ENCODE data around the gene E2F6.
A peak's percentile ranks its signal among the peaks of the same experiment; 100 is the strongest.

The E2F6 gene, protein sequence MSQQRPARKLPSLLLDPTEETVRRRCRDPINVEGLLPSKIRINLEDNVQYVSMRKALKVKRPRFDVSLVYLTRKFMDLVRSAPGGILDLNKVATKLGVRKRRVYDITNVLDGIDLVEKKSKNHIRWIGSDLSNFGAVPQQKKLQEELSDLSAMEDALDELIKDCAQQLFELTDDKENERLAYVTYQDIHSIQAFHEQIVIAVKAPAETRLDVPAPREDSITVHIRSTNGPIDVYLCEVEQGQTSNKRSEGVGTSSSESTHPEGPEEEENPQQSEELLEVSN

DNA sequence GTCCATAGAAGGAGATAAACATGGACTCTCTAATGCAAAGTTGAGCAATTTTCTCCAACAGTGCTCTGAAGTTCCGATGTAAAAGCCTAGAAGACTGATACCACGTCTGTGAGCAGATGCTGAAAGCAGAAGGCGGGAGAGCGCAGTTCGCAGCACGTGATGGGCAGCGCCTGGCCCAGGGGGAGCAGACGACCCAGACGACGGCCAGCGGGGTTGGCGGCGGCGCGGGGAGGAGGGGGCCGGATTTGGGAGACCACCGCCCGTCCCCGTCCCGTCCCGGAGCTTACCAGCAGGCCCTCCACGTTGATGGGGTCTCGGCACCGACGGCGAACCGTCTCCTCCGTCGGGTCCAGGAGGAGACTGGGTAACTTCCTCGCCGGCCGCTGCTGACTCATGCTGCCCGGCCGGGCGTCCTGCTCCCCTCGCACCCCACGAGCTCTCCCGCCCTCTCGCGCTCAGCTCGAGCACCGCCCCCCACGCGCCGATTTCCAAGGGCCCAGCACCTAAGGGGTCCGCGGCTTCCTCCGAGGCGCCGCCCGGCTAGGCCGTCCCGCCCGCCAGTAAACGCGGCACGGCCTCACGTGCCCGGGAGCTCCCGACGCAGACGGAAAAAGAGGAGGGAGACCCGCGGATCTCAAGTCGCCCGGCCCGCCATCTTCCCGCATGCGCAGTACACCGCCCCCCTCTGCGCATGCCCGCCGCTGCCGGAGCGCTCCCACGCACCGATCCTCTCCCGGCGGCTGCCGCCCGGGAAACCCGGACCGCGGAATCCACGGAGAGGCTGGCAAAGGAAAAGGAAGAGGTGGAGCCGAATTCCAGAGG is at the start of gene E2F6:
Gene E2F6 (minus strand): TSS at position 677 of the 822 bp plus-strand sequence. CDS start 282 bp downstream, at position 395.
- DNase-seq (ENCODE audit: low spot score), result peak; percentile 95

DNA sequence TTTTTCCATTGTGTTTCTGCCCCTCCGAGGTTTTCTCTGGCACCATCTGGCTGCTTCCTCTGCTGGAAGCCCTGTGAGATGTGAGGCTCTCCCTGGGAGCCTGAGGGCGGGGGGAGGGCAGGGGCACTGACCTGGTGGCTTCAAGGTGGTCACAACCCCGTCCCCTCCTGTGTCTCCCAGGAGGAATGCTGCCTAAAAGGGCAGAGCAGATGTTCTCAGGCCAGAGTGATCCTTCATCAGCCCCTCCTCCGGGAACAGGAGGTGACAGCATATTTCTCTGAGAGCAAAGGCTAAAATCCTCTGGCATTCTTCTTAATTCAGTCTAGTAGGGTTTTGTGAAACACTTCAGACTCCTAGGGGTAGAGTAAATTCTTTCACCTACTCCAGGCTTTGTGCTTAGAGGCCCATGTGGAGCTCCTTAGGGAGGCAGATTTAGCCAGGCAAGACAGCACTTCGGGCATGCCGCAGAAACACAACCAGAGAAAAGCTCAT is 49.6 kb upstream of the E2F6 start:
- no peak for DNase-seq (ENCODE audit: low spot score)

DNA sequence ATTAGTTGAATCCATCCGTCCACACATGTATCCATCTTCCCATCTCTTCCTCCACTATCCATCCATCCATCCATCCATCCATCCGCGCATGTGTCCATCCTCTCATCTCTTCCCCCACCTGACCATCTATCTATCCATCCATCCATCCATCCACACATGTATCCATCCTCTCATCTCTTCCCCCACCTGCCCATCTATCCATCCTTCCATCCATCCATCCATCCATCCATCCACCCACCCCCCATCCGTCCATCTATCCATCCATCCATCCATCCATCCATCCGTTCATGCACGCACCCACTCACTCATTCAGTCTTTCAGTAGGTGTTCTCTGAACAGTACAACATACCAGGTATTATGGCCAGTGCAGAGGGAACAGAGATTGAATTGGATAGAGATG is 48.9 kb upstream of the E2F6 start:
- no peak for DNase-seq (ENCODE audit: low spot score)

DNA sequence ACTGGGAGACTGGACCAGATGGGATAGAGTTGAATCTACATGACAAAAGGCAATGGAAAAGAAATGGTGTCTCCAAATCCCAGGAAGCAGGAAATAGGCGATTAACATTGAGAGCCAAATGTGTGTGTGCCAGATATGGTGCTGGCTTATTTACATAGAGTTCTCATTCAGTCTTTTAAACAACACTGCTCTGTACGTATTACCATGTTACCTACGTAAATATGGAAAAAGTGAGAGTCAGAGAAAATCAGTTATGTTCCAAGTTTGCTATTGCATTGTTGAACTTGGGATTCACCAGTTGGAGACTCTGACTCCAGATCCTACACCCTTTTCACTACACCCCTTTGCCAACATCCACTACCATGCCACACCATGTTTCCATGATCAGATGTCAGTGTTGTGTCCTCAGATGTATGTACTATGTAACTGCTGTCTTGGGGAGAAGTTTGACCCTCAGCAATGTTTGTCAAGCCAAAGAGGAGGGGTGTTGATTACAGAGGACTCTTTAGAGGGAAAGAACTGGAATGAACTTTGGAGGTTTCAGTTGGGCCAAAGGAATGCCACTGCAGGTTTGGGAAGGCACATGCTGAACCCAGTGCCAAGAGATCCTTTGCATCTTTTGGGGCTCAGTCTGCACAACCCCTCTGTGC is 48.2 kb upstream of the E2F6 start:
- no peak for DNase-seq (ENCODE audit: low spot score)

DNA sequence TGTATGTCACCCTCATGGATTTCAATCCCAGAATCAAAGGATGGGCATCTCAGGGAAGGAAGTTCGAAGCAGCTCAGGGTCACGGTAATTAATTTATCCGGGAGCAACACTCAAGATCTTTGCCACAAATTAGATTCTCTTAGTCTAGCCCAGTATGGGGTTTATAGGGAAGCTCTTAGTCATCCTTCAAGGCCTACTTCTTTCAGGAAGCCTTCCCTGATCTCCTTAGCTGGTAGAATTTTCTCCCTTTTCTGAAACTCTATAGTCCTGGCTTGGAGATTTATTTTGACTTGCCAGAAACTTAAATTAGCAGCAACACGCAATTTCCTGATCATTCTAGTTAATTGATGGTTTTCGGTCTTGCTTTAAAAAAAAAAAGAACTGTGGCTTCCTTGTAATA is 47.4 kb upstream of the E2F6 start:
- DNase-seq (ENCODE audit: low spot score), result no peak

DNA sequence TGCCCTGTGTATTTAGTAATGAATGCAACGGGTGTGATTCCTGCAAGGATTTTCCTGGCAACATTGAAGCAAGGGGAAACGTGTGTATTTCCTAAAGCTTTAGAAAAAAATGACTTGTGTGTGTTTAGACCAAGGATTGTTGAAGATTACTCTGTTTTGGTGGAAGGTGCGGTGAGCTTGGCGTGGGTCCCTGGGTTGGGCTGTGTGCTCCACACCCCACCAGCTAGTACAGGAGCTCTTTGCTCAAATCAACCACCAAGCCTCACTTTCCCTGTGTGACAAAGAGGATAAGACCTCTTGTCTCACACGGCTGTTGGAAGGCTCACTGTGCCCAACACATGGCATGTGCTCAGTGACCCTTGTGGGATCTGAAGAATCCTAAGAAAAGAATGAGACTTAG is 46.5 kb upstream of the E2F6 start:
- DNase-seq (ENCODE audit: low spot score), result no peak

DNA sequence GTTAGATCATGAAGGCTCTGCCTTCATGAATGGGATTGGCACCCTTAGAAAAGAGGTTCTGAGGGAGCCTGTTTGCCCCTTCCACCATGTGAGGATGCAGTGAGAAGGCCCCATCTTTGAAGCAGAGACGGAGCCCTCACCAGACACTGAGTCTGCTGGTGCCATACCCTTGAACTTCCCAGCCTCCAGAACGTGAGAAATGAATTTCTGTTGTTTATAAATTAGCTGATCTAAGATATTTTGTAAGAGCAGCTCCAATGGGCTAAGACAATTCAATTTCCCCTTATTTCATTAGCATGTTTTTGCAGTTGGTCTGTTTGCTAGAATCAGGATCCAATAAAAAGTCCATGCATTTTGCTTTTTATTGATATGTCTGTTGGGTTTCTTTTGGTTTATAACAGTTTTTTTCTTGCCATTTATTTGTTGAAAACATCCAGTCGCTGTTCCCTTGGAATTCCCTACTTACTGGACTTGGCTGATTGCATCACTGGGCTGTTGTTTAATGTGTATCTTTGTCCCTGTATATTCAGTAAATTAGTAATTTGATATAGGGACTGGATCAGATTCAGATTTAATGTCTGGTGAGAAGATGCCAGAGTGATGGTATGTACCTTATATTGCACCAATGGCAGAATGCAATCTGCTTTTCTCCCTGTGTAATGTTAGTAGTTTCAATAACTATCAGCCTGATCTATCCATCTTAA is 43.8 kb upstream of the E2F6 start:
- no peak for DNase-seq (ENCODE audit: low spot score)

DNA sequence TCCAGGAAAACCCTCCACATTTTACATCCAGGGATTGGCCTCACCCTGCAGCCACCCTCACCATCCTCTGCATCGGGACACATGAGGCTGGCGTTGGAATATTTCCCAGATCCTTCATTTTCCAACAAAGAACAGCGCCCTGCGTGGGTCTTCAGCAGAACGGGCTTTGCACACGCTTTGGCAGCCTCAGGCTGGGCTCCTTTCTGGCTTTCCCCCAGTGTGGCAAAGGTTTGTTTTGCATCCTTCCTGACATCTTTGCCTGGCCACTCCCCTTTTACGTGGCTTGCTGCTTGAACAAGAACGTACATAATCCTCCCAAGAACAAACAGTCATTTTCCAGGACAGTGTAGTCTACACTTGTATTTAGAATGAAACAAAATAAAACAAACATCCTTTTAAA is 42.3 kb upstream of the E2F6 start:
- DNase-seq (ENCODE audit: low spot score), result no peak

DNA sequence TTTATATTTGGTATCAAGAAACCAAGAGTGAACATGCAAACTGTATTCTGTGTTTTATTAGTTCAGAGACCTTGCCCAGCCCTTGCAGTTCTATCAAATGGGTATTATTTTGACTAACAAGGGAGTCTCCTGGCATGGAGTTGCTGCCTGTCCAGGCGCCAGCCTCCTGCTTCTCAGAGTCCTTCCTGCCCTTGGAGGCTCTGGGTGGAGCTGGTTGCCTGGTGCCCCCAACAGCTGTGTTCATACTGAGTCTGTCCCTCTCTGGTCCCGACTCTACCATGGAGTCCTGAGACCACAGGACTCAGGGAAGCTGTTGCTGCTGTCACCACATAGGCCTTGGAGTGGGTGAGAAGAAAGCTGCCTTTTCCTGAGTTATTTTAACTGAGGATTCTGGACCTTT is 41.6 kb upstream of the E2F6 start:
- DNase-seq (ENCODE audit: low spot score), result no peak

DNA sequence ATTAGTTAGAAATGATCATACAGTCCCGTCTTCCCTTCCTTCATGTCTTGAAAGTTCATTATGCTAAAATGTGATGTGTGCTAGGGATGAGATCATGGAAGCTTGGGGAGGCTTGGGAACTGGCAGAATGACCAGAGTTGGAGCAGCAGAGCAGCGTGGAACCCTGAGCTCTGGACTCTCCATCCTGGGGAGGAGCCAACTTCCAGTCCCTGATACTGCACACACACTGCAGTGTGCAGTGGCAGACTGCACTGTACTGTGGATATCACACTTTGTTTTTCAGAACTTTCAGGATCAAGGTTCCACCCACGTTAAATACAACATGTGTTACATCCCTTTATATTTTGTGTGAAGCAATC is 40.6 kb upstream of the E2F6 start:
- DNase-seq (ENCODE audit: low spot score), result no peak

DNA sequence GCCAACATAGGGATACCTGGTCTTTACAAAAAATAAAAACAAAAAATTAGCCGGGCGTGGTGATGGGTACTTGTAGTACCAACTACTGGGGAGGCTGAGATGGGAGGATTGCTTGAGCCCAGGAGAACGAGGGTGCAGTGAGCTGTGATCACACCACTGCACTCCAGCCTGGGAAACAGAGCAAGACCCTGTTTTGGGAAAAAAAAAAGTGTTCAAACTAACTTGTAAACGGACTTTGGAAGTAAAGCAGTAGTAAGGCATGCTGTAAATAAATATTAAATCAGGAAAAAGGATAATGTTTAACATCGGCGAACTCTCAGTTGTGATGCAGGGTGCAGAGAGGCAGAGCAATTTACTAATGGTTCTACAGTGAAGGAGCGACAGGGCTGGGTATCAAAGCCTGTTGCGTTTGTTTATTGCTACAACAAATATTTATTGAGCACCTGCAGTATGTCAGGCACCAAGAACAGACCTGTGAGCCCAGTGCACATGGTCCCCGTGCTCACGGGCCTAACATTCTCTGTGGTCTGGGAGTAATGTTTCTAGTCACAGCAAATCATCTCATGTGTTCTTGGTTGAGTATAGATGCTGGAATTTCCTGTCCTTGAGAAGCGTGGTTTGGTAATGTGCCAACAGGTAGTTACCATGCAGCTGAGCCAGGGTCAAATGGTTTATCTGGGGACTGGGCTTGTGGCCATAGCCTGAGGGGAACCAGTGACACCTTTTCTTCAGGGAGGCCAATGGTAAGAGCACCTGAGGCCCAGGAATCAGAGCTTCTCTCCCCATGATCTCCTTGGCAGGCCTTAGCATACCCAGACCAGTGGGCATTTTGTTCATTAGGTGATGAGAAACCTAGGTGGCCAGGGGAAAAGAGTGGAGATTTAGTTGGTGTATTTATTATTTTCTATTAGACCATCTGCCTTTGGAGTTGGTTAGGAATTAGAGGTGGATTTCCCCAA is 40.0 kb upstream of the E2F6 start:
- peak; percentile 81 for DNase-seq (ENCODE audit: low spot score)

DNA sequence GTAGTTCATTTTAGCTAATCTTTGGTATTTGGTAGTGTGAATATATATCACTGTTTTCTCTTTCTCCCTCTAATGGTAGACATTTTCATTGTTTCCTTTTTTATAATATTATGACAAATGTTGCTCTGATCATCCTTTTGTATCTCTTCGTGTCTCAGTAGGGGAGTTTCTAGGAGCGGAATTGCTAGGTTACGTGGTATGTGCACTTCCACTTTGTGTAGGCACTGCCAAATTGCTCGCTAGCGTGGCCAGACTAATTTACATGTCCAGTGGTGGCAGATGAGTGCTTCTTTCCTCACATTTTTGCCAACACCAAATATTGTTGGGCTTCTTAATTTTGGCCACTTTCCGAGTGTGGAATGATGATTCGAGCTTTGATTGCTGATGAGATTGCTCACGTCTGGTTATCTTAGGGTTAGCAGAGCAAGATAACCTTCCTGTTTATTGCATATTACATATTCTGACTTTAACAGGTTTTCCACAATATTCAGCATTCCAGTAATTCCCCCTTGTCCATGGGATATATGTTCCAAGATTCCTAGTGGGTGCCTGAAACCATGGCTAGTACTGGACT is 37.5 kb upstream of the E2F6 start:
- DNase-seq (ENCODE audit: low spot score), result no peak

DNA sequence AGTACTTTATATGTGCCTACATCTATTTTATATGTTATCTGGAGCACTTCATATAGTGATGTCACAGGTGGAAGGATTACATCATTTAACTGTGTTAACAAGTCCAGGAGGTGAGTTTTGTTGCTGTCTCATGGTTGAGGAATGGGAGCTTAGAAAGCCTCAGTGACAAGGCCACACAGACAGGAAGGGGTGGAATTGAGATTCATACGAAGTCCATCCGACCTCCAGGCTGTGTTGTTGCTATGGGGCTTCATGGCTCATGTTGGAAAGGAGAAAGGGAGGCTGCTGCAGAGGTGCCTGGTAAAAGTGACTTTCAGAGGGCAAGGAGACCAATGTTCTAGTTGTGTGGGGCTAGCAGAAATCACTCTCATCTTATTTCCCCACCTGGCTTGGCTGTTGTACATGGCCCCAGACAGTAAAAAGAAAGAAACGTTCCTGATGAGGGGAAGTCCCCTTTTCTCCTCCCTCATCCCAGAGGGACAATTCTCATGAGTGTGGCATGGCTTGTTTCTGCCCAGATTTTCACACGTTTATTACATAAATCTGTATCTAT is 36.9 kb upstream of the E2F6 start:
- DNase-seq (ENCODE audit: low spot score), result peak; percentile 51

DNA sequence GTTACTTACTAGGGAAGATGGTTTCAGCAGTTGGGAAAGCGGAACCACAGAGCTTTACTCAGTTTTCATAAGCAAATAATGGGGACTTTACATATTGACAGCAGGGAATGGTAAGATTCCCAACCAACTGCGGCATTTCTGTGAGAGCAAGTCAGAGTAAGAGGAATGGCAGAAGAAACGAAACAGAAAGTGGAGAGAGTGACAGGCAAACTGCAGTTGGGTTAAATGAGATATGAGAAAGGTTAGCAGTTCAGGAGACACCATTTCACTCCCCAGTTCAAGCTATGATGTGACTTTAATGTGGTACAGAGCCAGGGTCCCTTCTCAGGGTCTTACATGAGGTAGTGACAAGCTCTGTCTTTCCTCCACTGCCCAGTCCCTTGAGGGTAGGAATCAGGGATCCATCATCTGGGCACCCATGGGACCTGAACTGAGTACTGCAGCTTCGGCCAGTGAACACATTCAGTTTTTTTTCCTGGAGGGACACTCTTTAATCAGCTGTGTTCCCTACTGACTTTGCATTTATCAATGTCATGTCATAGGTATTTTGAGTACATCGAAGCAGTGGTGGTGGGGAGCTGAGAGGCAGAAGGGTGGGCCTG is 34.8 kb upstream of the E2F6 start:
- DNase-seq (ENCODE audit: low spot score), result no peak

DNA sequence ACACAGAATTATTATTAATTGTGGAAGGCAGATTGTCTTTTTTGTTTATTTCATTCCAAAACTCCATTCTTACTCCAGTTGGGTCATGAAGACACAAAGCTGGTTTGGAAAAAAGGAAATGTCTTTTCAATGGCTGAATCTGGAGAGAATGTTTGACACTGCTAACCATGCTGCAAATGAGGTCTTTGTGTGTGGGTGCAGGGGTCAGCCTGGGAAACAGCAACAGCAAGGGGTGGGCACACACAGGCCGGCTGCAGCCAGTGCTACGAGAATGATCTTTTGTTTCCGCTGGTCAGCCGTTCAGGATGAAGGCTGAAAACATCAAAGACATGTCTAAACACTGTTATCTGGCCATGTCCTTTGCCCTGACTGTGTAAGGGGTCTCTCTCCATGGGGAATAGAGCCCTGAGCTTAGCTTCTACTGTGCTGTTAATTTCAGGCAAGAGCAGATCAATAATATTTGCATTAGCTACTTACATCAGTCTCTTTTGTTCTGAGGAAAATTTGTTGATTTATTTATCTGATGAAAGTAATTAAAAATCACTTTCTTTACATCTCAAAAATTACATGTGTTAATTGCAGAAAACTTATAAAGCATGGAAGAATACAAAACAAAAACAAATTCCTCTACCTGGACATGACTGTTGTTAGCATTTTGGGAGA is 33.3 kb upstream of the E2F6 start:
- no peak for DNase-seq (ENCODE audit: low spot score)

DNA sequence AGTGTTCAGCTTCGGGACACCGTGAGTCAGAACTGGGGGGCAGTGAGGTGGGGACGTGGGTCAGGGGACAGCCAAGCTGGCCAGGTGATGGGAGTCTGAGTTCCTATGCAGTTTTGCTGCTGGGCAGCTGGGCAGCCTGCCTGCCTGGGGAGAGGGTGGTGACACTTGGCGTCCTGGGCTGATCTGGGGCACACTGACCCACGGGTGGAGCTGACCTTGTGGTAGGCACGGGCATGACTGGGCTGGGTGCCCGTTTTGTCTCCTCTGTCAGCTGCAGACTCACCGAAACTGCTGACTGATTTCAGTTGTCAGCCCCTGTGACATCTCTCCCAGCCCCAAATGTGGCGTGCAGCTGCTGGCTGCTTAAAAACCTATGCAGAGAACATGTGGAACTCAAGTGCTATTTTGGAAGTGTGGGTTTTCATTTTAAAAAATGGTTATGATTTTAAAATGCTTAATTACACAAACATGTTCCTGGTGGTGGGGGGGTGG is 32.6 kb upstream of the E2F6 start:
- DNase-seq (ENCODE audit: low spot score), result peak; percentile 68

DNA sequence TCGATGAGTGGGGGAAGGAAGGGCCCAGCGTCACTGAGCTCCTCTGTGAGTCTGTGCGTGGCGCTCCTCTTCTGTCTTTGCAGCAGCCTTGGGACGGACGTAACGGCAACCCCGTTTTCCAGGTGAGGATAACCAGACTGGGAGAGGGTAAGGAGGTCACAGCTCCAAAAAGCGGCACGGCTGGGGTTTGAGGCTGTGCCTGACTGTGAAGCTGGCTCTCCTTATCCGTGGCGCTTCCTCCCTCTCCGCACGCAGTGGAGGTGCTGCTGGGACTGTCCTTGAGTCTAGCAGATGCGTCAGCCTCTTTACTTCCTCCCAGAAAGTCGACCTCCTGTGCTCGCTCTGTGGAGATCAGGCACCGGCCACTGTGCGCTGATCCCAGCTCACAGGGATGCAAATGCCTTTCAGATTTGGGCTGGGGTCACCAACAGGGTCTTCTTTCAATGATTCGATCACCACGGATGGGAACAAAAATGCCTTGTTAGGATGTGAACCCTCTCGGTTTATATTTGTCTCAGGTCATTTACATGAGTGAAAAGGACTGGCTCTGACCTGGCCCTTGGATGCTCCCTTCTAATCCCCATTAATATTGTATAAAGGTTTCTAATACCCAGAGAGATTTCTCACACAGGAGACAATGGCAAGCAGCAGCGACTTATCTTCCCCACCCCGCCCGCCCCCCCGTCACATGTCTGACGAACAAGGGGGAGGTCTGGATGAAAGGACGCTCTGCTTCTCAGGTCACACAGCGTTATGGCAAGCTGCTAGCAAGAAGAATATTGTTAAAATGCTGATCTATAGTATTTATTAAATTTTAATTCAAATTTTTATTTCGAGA is 30.1 kb upstream of the E2F6 start:
- no peak for DNase-seq (ENCODE audit: low spot score)

DNA sequence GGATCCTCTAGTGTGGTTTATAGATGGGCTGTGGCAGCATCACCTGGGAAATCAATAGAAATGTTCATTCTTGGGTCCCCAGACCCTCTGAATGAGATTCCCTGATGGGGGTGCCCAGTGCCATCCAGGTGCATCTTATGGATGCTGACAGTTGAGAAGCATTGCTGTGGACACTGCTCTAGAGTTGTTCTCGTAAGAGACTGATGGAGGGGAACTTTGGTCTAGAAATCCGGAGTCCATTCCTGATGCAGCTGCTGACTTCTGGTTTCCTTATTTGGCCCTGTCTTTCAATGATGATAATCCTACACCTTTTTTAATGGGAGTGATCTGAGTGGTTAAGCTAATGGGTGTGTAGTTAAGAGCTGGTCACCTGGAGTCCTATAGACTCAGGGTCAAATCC is 28.3 kb upstream of the E2F6 start:
- DNase-seq (ENCODE audit: low spot score), result no peak

Measured in SW480 (cell line).